NCI-H2107 (cell line): ENCODE data around the gene PDIK1L.

ENCODE experiments used
- DNase-seq: peaks from one replicate; lab custom pipeline; 2025; lab: John Stamatoyannopoulos, UW

Gene PDIK1L

GRCh38 chr1:26122988-26123973, 11.7 kb downstream of the PDIK1L start:
- DNase-seq: no peak

- no peak for DNase-seq
Measured at GRCh38 chr1:26124418-26125331, 13.1 kb downstream of the PDIK1L start.

GRCh38 chr1:26125382-26125781, 13.8 kb downstream of the PDIK1L start:
- DNase-seq: no peak

- DNase-seq: no peak
Measured at GRCh38 chr1:26125946-26126320, 14.3 kb downstream of the PDIK1L start.

- DNase-seq: peak; percentile 95
Measured at GRCh38 chr1:26126321-26127084, 14.9 kb downstream of the PDIK1L start.

GRCh38 chr1:26127235-26128163, 15.9 kb downstream of the PDIK1L start:
- DNase-seq: no peak

- no peak for DNase-seq
Measured at GRCh38 chr1:26129778-26130177, 18.2 kb downstream of the PDIK1L start.

- DNase-seq: no peak
Measured at GRCh38 chr1:26130695-26131094, 19.1 kb downstream of the PDIK1L start.

- DNase-seq: no peak
Measured at GRCh38 chr1:26132128-26132833, 20.7 kb downstream of the PDIK1L start.

- no peak for DNase-seq
Measured at GRCh38 chr1:26132834-26133167, 21.2 kb downstream of the PDIK1L start.

GRCh38 chr1:26134466-26134865, 22.8 kb downstream of the PDIK1L start:
- DNase-seq: no peak

- DNase-seq: no peak
Measured at GRCh38 chr1:26138974-26139558, 27.4 kb downstream of the PDIK1L start.

GRCh38 chr1:26142159-26142558, 30.5 kb downstream of the PDIK1L start:
- DNase-seq: no peak

- peak; percentile 88 for DNase-seq
Measured at GRCh38 chr1:26145041-26145959, 33.7 kb downstream of the PDIK1L start.

GRCh38 chr1:26145960-26146294, 34.3 kb downstream of the PDIK1L start:
- no peak for DNase-seq

GRCh38 chr1:26148887-26149286, 37.3 kb downstream of the PDIK1L start:
- DNase-seq: no peak

- DNase-seq: no peak
Measured at GRCh38 chr1:26153966-26154532, 42.4 kb downstream of the PDIK1L start.

- DNase-seq: no peak
Measured at GRCh38 chr1:26154750-26155149, 43.1 kb downstream of the PDIK1L start.
